ENCODE measurements around the gene MAT1A. TPM values are rescaled to one million over a fixed set of nuclear protein-coding genes. Genes with fewer than 3 reads are reported as not detected.
"Not testable (repeated sequence)": the region's sequence is repeated elsewhere in the genome, so short reads cannot be mapped to it uniquely, and the experiment has no call there.

MAT1A gene
- polyA plus RNA-seq, 1 experiment: not detected

- no peak overlapping the region for H3K4me3 ChIP-seq (ENCODE audit: low read depth, low read length)
- ChIA-PET POLR2A (no interaction called here), CTCF (interaction anchor here (1.2 to 1.3 kb wide), 3 partner anchors 8 to 195 kb away, joined by 3 to 5 read pairs (median 3); no protein-coding TSS in a partner anchor)
- no peak for DNase-seq (ENCODE audit: low read depth)
- H3K36me3 ChIP-seq (ENCODE audit: control insufficient read depth, insufficient read depth, low read length): no peaks in the 10 kb centered on the region
- no peak for TF ChIP-seq CTCF (IDR thresholded peaks at IDR 0.05; ENCODE audit: insufficient read depth, low read depth, low read length)
- H3K27me3 ChIP-seq (ENCODE audit: control insufficient read depth, insufficient read depth, low read length): peaks cover 2% of the 10 kb centered on the region
Observed at GRCh38 chr10:80253266-80253962, 36.0 kb downstream of the MAT1A start.

GRCh38 chr10:80252296-80252887, 37.1 kb downstream of the MAT1A start:
- ChIA-PET POLR2A (no interaction called here), CTCF (interaction anchor here (1.2 kb wide), 2 partner anchors 9 to 194 kb away, joined by 3 to 5 read pairs; no protein-coding TSS in a partner anchor)
- no peak overlapping the region for H3K4me3 ChIP-seq (ENCODE audit: low read depth, low read length)
- peaks cover 2% of the 10 kb centered on the region for H3K27me3 ChIP-seq (ENCODE audit: control insufficient read depth, insufficient read depth, low read length)
- TF ChIP-seq CTCF (IDR thresholded peaks at IDR 0.05; ENCODE audit: insufficient read depth, low read depth, low read length): no peak
- H3K36me3 ChIP-seq (ENCODE audit: control insufficient read depth, insufficient read depth, low read length): no peaks in the 10 kb centered on the region
- no peak for DNase-seq (ENCODE audit: low read depth)

GRCh38 chr10:80251703-80252280, 37.7 kb downstream of the MAT1A start:
- POLR2A ChIA-PET; DNase-seq (ENCODE audit: low read depth); CTCF ChIA-PET: not testable (repeated sequence)

GRCh38 chr10:80250399-80250798, 39.1 kb downstream of the MAT1A start:
- H3K4me3 ChIP-seq (ENCODE audit: low read depth, low read length); CTCF ChIA-PET; POLR2A ChIA-PET; H3K36me3 ChIP-seq (ENCODE audit: control insufficient read depth, insufficient read depth, low read length); DNase-seq (ENCODE audit: low read depth); H3K27me3 ChIP-seq (ENCODE audit: control insufficient read depth, insufficient read depth, low read length): not testable (repeated sequence)

More at GRCh38 chr10:80251703-80252280, 37.7 kb downstream of the MAT1A start:
- H3K27me3 ChIP-seq (ENCODE audit: control insufficient read depth, insufficient read depth, low read length); H3K36me3 ChIP-seq (ENCODE audit: control insufficient read depth, insufficient read depth, low read length); H3K4me3 ChIP-seq (ENCODE audit: low read depth, low read length): not testable (repeated sequence)

GRCh38 chr10:80249906-80250305, 39.6 kb downstream of the MAT1A start:
- POLR2A ChIA-PET; DNase-seq (ENCODE audit: low read depth); H3K36me3 ChIP-seq (ENCODE audit: control insufficient read depth, insufficient read depth, low read length); CTCF ChIA-PET; H3K27me3 ChIP-seq (ENCODE audit: control insufficient read depth, insufficient read depth, low read length); H3K4me3 ChIP-seq (ENCODE audit: low read depth, low read length): not testable (repeated sequence)

GRCh38 chr10:80247611-80248010, 41.8 kb downstream of the MAT1A start:
- POLR2A ChIA-PET; DNase-seq (ENCODE audit: low read depth); CTCF ChIA-PET; H3K4me3 ChIP-seq (ENCODE audit: low read depth, low read length); H3K27me3 ChIP-seq (ENCODE audit: control insufficient read depth, insufficient read depth, low read length); H3K36me3 ChIP-seq (ENCODE audit: control insufficient read depth, insufficient read depth, low read length): not testable (repeated sequence)

- DNase-seq (ENCODE audit: low read depth); H3K36me3 ChIP-seq (ENCODE audit: control insufficient read depth, insufficient read depth, low read length); POLR2A ChIA-PET; H3K27me3 ChIP-seq (ENCODE audit: control insufficient read depth, insufficient read depth, low read length); H3K4me3 ChIP-seq (ENCODE audit: low read depth, low read length); CTCF ChIA-PET: not testable (repeated sequence)
Observed at GRCh38 chr10:80244371-80244770, 45.1 kb downstream of the MAT1A start.

- H3K36me3 ChIP-seq (ENCODE audit: control insufficient read depth, insufficient read depth, low read length); POLR2A ChIA-PET; H3K27me3 ChIP-seq (ENCODE audit: control insufficient read depth, insufficient read depth, low read length); H3K4me3 ChIP-seq (ENCODE audit: low read depth, low read length); DNase-seq (ENCODE audit: low read depth); CTCF ChIA-PET: not testable (repeated sequence)
Observed at GRCh38 chr10:80242341-80242740, 47.1 kb downstream of the MAT1A start.

GRCh38 chr10:80236457-80236856, 53.0 kb downstream of the MAT1A start:
- DNase-seq (ENCODE audit: low read depth); H3K36me3 ChIP-seq (ENCODE audit: control insufficient read depth, insufficient read depth, low read length); H3K27me3 ChIP-seq (ENCODE audit: control insufficient read depth, insufficient read depth, low read length); H3K4me3 ChIP-seq (ENCODE audit: low read depth, low read length); CTCF ChIA-PET; POLR2A ChIA-PET: not testable (repeated sequence)

GRCh38 chr10:80234331-80235235, 54.9 kb downstream of the MAT1A start:
- CTCF ChIA-PET, POLR2A ChIA-PET: not testable (repeated sequence)

More at GRCh38 chr10:80234331-80235235, 54.9 kb downstream of the MAT1A start:
- not testable (repeated sequence) for H3K4me3 ChIP-seq (ENCODE audit: low read depth, low read length); H3K27me3 ChIP-seq (ENCODE audit: control insufficient read depth, insufficient read depth, low read length); H3K36me3 ChIP-seq (ENCODE audit: control insufficient read depth, insufficient read depth, low read length); DNase-seq (ENCODE audit: low read depth)
